ENCODE data around the gene CHAT.

- no peak for TF ChIP-seq POLR2A (IDR thresholded peaks at IDR 0.05)
- no peak for TF ChIP-seq CTCF (IDR thresholded peaks at IDR 0.05)
These were observed 514 bp upstream of the CHAT start for GRCh38 chr10:49613165-49613881.

Data from body of pancreas (tissue), 4 donors.